Caco-2 (cell line): ENCODE results near the gene CD300H. TPM values are rescaled to one million over a fixed set of nuclear protein-coding genes. Genes with fewer than 3 reads are reported as not detected.

Source experiments
- BruUV-seq: library from RNA; stranded (reverse); fragments of 400-500 nt; replicated peaks from 2 replicates; lab custom pipeline; 2021; lab: Mats Ljungman, UMichigan
- CTCF ChIA-PET: fragments of 300-600 bp; sonication (Branson Sonifier 250); formaldehyde crosslinking; loops from one replicate; lab custom pipeline; 2022; ENCODE audit warnings: antibody characterized with exemption; lab: Charles Lee
- POLR2A ChIA-PET: fragments of 300-600 bp; sonication (Branson Sonifier 250); formaldehyde crosslinking; loops from one replicate; lab custom pipeline; 2022; ENCODE audit warnings: antibody characterized with exemption; lab: Charles Lee
- DNase-seq, 2 experiments: peaks; one replicate each; pipeline versions ENCODE4 v3.0.0 to v3.0.0-alpha.2; 2020 to 2022
- H3K27me3 ChIP-seq: replicated peaks from 2 replicates; pipeline ENCODE4 v1.6.0; 2011; ENCODE audit warnings: low read length; ENCODE audit not compliant: control insufficient read depth, insufficient read depth
- H3K36me3 ChIP-seq: 2 replicates; pipeline ENCODE4 v1.5.1; 2011; ENCODE audit warnings: low read length; ENCODE audit not compliant: control insufficient read depth, insufficient read depth
- H3K4me1 ChIP-seq: fragments of 250-450 bp; sonication (Bioruptor Pico); 2 replicates; pipeline ENCODE4 v1.5.1; 2020; ENCODE audit warnings: mild to moderate bottlenecking
- H3K4me3 ChIP-seq: 2 replicates; pipeline ENCODE4 v1.5.1; 2011; ENCODE audit warnings: low read depth, mild to moderate bottlenecking, control low read depth, low read length
- H3K9me3 ChIP-seq: fragments of 250-450 bp; sonication (Bioruptor Pico); 2 replicates; pipeline ENCODE4 v1.5.1; 2020; ENCODE audit warnings: mild to moderate bottlenecking, moderate library complexity
- H3K27ac Mint-ChIP-seq: one replicate; pipeline ENCODE4 v1.8.0; 2022; ENCODE audit warnings: mixed read lengths; ENCODE audit not compliant: unreplicated experiment
- H3K27me3 Mint-ChIP-seq: one replicate; pipeline ENCODE4 v1.8.0; 2022; ENCODE audit warnings: mixed read lengths; ENCODE audit not compliant: insufficient read depth, unreplicated experiment
- H3K36me3 Mint-ChIP-seq: one replicate; pipeline ENCODE4 v1.8.0; 2022; ENCODE audit warnings: mild to moderate bottlenecking, mixed read lengths; ENCODE audit not compliant: insufficient read depth, unreplicated experiment
- H3K4me1 Mint-ChIP-seq: one replicate; pipeline ENCODE4 v1.8.0; 2022; ENCODE audit warnings: low read depth, mixed read lengths; ENCODE audit not compliant: unreplicated experiment
- H3K4me3 Mint-ChIP-seq: one replicate; pipeline ENCODE4 v1.8.0; 2022; ENCODE audit warnings: mild to moderate bottlenecking, moderate library complexity, mixed read lengths; ENCODE audit not compliant: unreplicated experiment
- H3K9me3 Mint-ChIP-seq: one replicate; pipeline ENCODE4 v1.8.0; 2022; ENCODE audit warnings: mixed read lengths; ENCODE audit not compliant: unreplicated experiment
- intact Hi-C: fragments of 100-400 bp; cut with micrococcal nuclease; formaldehyde crosslinking; loops from one replicate; pipeline ENCODE4 v1.10.0; 2022; ENCODE audit not compliant: unreplicated experiment
- total RNA-seq: library from RNA; stranded (reverse); gene quantifications from 2 replicates; pipeline ENCODE4 v1.2.3, GENCODE V29; 2022
- TF ChIP-seq, protein P1 (sequence below), 2 experiments: fragments of 200-600 bp in 1 of 2; IDR thresholded peaks; 1 replicate in 1 of 2; 2 replicates in 1 of 2; pipeline versions ENCODE4 v1.5.1 to v1.8.0; 2011 to 2022; ENCODE audit warnings: antibody characterized with exemption in 1 of 2, control low read depth in 1 of 2, inconsistent platforms in 1 of 2, low read depth in 1 of 2, low read length in 1 of 2, mild to moderate bottlenecking in 1 of 2, moderate library complexity in 1 of 2; ENCODE audit not compliant: insufficient read depth in 1 of 2, severe bottlenecking in 1 of 2, unreplicated experiment in 1 of 2

Gene CD300H
- total RNA-seq, 1 experiment from 2014 or later: not detected

DNA sequence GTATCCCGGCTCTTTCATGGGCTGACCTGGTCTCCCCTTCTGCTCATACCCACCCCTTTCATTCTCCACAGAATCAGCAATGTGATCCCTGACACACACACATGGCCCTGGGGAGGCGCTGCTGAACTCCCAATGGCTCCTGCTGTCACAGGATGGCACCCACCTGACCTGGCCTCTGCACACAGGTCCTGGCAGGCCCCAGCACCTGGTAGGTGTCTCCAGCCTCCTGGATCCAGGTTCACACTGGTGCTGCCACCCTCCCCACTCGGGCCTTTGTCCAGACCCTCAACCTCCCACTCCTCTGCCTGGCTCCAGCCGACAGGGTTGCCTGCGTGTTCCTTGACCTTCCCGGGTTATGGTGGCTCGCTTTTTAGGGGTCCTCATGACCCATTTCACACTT is 20.0 kb downstream of the CD300H start:
- Histone ChIP-seq H3K36me3 (no peaks in the 10 kb centered on the region), H3K9me3 (no peaks in the 10 kb centered on the region), H3K4me3 (no peak overlapping the region), H3K4me1 (no peaks in the 10 kb centered on the region), H3K27me3 (no peaks in the 10 kb centered on the region)
- BruUV-seq: no TSS peak
- intact Hi-C loops: no loop called here
- Mint-ChIP-seq H3K27me3 (peaks cover 25% of the 10 kb centered on the region), H3K9me3 (no peaks in the 10 kb centered on the region), H3K4me1 (no peaks in the 10 kb centered on the region), H3K27ac (no peak overlapping the region), H3K36me3 (peaks cover 4% of the 10 kb centered on the region), H3K4me3 (no peak overlapping the region)
- TF ChIP-seq, protein P1, sequence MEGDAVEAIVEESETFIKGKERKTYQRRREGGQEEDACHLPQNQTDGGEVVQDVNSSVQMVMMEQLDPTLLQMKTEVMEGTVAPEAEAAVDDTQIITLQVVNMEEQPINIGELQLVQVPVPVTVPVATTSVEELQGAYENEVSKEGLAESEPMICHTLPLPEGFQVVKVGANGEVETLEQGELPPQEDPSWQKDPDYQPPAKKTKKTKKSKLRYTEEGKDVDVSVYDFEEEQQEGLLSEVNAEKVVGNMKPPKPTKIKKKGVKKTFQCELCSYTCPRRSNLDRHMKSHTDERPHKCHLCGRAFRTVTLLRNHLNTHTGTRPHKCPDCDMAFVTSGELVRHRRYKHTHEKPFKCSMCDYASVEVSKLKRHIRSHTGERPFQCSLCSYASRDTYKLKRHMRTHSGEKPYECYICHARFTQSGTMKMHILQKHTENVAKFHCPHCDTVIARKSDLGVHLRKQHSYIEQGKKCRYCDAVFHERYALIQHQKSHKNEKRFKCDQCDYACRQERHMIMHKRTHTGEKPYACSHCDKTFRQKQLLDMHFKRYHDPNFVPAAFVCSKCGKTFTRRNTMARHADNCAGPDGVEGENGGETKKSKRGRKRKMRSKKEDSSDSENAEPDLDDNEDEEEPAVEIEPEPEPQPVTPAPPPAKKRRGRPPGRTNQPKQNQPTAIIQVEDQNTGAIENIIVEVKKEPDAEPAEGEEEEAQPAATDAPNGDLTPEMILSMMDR (IDR thresholded peaks at IDR 0.05; ENCODE audit: insufficient read depth in 1 of 2, low read depth in 1 of 2, low read length in 1 of 2, severe bottlenecking in 1 of 2, unreplicated experiment in 1 of 2): no peak
- DNase-seq: no peak
- POLR2A ChIA-PET: no interaction called here
- CTCF ChIA-PET: no interaction called here

DNA sequence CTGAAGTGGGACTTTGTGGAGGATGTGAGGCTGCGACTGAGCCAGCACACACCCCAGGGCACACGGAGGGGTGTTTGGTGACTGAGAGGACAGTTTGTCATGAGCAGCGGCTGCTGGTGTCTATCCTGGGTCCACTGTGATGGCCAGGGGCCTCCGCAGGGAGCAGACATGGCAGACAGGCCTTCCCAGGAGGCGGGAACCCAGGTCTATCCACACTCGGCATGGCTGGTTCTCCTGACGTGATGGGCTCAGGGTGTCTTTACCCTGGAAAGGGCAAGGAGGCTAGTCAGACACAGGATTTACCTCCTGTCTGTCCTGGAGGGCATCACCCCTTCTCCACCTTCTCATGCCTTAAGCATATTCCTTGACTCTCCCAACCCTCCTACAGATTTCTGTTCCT is 20.7 kb downstream of the CD300H start:
- TF ChIP-seq, protein P1 (IDR thresholded peaks at IDR 0.05; ENCODE audit: insufficient read depth in 1 of 2, low read depth in 1 of 2, low read length in 1 of 2, severe bottlenecking in 1 of 2, unreplicated experiment in 1 of 2): no peak
- Mint-ChIP-seq H3K27ac (no peak overlapping the region), H3K4me3 (no peak overlapping the region), H3K36me3 (peaks cover 4% of the 10 kb centered on the region), H3K27me3 (peaks cover 25% of the 10 kb centered on the region), H3K4me1 (no peaks in the 10 kb centered on the region), H3K9me3 (no peaks in the 10 kb centered on the region)
- H3K4me3 ChIP-seq: no peak overlapping the region
- BruUV-seq: no TSS peak
- no peaks in the 10 kb centered on the region for H3K36me3 ChIP-seq
- intact Hi-C loops: no loop called here
- ChIA-PET CTCF (interaction anchor here (0.8 kb wide), 1 partner anchor 377 kb away, joined by 4 read pairs; the partner anchor contains the start of gene OTOP2), POLR2A (no interaction called here)
- H3K9me3 ChIP-seq: no peaks in the 10 kb centered on the region
- DNase-seq: no peak
- no peaks in the 10 kb centered on the region for H3K4me1 ChIP-seq
- no peaks in the 10 kb centered on the region for H3K27me3 ChIP-seq

DNA sequence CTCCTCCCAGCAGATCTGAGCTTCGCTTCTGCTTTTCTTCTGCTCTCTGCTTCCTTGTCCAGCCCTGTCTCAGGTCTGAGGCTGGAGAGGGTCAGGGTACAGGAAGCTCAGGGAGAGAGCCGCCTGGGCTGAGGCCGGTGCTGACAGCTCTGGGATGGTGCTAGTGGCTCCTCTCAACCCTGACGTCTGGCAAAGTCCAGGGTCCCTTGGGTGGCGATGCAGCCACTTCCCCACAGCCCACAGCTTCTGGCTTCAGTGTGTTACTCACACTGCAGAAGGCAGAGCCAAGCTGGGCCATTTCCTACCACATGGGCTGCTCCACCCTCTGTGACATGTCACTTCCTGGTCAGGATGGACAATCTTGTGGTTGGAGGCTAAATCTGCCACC is 21.5 kb downstream of the CD300H start, which contains the start of gene CD300C:
CD300C (minus strand) TSS at position 273 of the 388 bp plus-strand sequence. CDS start 333 bp downstream, outside the sequence.
- no peak within 1 kb of the TSS for H3K4me3 ChIP-seq
- Mint-ChIP-seq H3K36me3 (peaks cover 4% of the 10 kb centered on the region), H3K27ac (no peak within 1 kb of the TSS), H3K4me3 (no peak within 1 kb of the TSS), H3K4me1 (no peaks in the 10 kb centered on the region), H3K9me3 (no peaks in the 10 kb centered on the region), H3K27me3 (peaks cover 21% of the 10 kb centered on the region)
- DNase-seq: no peak
- H3K36me3 ChIP-seq: no peaks in the 10 kb centered on the region
- CTCF ChIA-PET: interaction anchor here (0.8 kb wide), 1 partner anchor 378 kb away, joined by 4 read pairs; the partner anchor contains the start of gene OTOP2
- no TSS peak for BruUV-seq
- POLR2A ChIA-PET: no interaction called here
- TF ChIP-seq, protein P1 (IDR thresholded peaks at IDR 0.05; ENCODE audit: insufficient read depth in 1 of 2, low read depth in 1 of 2, low read length in 1 of 2, severe bottlenecking in 1 of 2, unreplicated experiment in 1 of 2): no peak
- H3K4me1 ChIP-seq: no peaks in the 10 kb centered on the region
- intact Hi-C loops: no loop called here
- peaks cover 1% of the 10 kb centered on the region for H3K27me3 ChIP-seq
- H3K9me3 ChIP-seq: no peaks in the 10 kb centered on the region
